Vagina (tissue), 2 donors: Measurements from ENCODE around the gene WSB2. TPM values are rescaled to one million over a fixed set of nuclear protein-coding genes. Genes with fewer than 3 reads are reported as not detected.

Experiments used
- DNase-seq, 2 donors: peaks; one replicate each; pipeline ENCODE4 v3.0.0-alpha.2; 2017; ENCODE audit errors: extremely low spot score in 2 of 2
- H3K27ac ChIP-seq: fragments of 200-600 bp; sonication (generic); one replicate; pipeline ENCODE4 v1.5.1; 2019
- H3K27me3 ChIP-seq: fragments of 200-600 bp; sonication (generic); one replicate; pipeline ENCODE4 v1.5.1; 2019
- H3K36me3 ChIP-seq, 2 donors: fragments of 200-600 bp; sonication (generic); one replicate each; pipeline ENCODE4 v1.5.1; 2017 to 2019
- H3K4me1 ChIP-seq: fragments of 200-600 bp; sonication (generic); one replicate; pipeline ENCODE4 v1.5.1; 2019
- H3K4me3 ChIP-seq, 2 donors: fragments of 200-600 bp; sonication (generic); 1 replicate in 1 of 2; 2 replicates in 1 of 2; pipeline ENCODE4 v1.5.1; 2016 to 2019
- H3K9me3 ChIP-seq: fragments of 200-600 bp; sonication (generic); one replicate; pipeline ENCODE4 v1.5.1; 2019
- CTCF ChIP-seq, 3 experiments: fragments of 450-650 bp in 2 of 3; fragments of 200-600 bp in 1 of 3; sonication (generic) in 1 of 3; IDR thresholded peaks; one replicate each; pipeline ENCODE4 v1.5.1; 2017 to 2019; ENCODE audit warnings: antibody characterized with exemption in 3 of 3, mild to moderate bottlenecking in 2 of 3, moderate library complexity in 2 of 3
- POLR2A ChIP-seq, 2 donors: fragments of 450-650 bp; IDR thresholded peaks; one replicate each; pipeline ENCODE4 v1.6.1; 2017; ENCODE audit warnings: antibody characterized with exemption in 2 of 2, mild to moderate bottlenecking in 2 of 2, moderate library complexity in 2 of 2
- POLR2AphosphoS5 ChIP-seq, 2 donors: sonication (generic); formaldehyde crosslinking; IDR thresholded peaks; one replicate each; pipeline ENCODE4 v1.9.0; 2017; ENCODE audit warnings: antibody characterized with exemption in 2 of 2, mild to moderate bottlenecking in 2 of 2, low read depth in 1 of 2; ENCODE audit not compliant: insufficient read depth in 1 of 2
- intact Hi-C: fragments of 100-400 bp; cut with DNase I; formaldehyde crosslinking; loops from one replicate; pipeline ENCODE4 v1.15.1; 2023
- total RNA-seq: library from RNA; depleted of rRNA; stranded (reverse); fragments of >200 nt; gene quantifications from one replicate; pipeline ENCODE4 v1.2.3, GENCODE V29; 2016

Gene WSB2
- total RNA-seq, 1 donor from 2014 or later = 44.0 TPM

DNA sequence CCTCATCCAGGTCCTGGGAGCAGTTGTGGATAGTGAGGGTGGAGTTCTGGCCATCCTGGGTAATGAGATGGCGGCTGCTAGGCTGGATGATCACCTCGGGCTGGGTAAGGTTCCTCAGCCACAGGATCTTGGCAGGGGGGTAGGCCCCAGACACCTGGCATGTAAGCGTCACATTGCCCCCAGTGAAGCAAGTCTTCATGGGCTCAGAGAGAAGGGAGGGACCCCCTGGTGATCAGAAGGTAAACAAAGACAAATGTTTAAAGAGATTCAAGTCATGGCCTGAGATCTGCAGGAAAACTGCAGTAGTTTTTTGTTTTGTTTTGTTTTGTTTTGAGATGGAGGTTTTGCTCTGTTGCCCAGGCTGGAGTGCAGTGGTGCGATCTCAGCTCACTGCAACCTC lies 12.8 kb upstream of the WSB2 start:
- TF ChIP-seq POLR2AphosphoS5 (IDR thresholded peaks at IDR 0.05; ENCODE audit: insufficient read depth in 1 of 2, low read depth in 1 of 2) = no peak
- TF ChIP-seq POLR2A (IDR thresholded peaks at IDR 0.05) = no peak
- no peak for TF ChIP-seq CTCF (IDR thresholded peaks at IDR 0.05)

DNA sequence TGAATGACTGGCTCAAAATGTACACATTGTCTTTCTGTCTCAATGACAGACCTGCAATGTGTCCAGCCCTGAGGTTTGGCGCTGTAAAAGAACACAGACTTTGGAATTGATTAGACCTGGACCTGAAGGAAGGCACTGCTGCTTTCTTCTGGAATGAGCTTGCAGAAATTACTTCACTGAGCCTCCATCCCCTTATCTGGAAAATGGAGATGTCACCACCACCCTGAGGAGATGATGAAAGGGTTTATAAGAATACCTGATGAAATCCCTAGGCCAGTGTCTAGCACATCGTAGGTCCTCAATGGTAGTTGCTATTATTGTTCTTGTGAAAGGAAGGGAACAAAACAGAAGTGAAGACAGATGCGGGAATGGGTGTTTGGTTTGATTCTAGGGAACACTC lies 9.7 kb upstream of the WSB2 start:
- intact Hi-C loops = no loop called here
- no peak for TF ChIP-seq CTCF (IDR thresholded peaks at IDR 0.05)
- H3K27me3 ChIP-seq = no peaks in the 10 kb centered on the region

More for the DNA sequence above, 12.8 kb upstream of the WSB2 start:
- DNase-seq = no peak
- Histone ChIP-seq H3K27ac (no peak overlapping the region), H3K27me3 (no peaks in the 10 kb centered on the region), H3K4me3 (no peak overlapping the region), H3K36me3 (peaks cover 0 to 12% of the 10 kb centered on the region in 2 donors), H3K9me3 (no peaks in the 10 kb centered on the region), H3K4me1 (no peaks in the 10 kb centered on the region)
- intact Hi-C loops = no loop called here

GRCh38 chr12:118068445-118068844 lies 7.5 kb upstream of the WSB2 start:
- intact Hi-C loops = no loop called here
- no peak for TF ChIP-seq CTCF (IDR thresholded peaks at IDR 0.05)
- TF ChIP-seq POLR2A (IDR thresholded peaks at IDR 0.05) = no peak
- no peak for TF ChIP-seq POLR2AphosphoS5 (IDR thresholded peaks at IDR 0.05; ENCODE audit: insufficient read depth in 1 of 2, low read depth in 1 of 2)
- DNase-seq = no peak
- peaks cover 3% of the 10 kb centered on the region for H3K4me1 ChIP-seq
- H3K36me3 ChIP-seq = no peaks in the 10 kb centered on the region
- no peaks in the 10 kb centered on the region for H3K27me3 ChIP-seq
- H3K9me3 ChIP-seq = no peaks in the 10 kb centered on the region
- H3K4me3 ChIP-seq = no peak overlapping the region
- no peak overlapping the region for H3K27ac ChIP-seq

More for the DNA sequence above, 9.7 kb upstream of the WSB2 start:
- Histone ChIP-seq H3K4me3 (no peak overlapping the region), H3K27ac (no peak overlapping the region), H3K36me3 (no peaks in the 10 kb centered on the region), H3K4me1 (no peaks in the 10 kb centered on the region), H3K9me3 (no peaks in the 10 kb centered on the region)
- DNase-seq = no peak

DNA sequence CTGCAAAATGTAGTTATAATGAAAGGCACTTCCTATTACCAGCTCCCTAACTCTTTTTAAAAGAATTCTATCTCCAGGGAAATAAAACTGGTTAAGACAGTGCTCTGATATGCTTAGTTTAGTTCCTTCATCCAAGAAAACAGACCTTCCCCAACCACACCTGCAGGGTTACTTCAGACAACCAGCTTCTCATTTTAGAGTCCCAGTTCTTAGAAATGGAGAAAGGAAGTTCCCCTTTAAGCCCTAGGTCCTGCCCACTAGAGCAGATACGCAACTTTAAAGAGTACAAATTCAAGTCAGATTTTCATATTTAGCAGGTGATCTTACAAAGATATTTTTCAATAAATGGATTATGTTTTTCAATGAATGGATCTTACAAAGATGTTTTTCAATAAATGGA lies 4.4 kb upstream of the WSB2 start:
- no peak for TF ChIP-seq CTCF (IDR thresholded peaks at IDR 0.05)
- H3K36me3 ChIP-seq = no peaks in the 10 kb centered on the region
- no peak overlapping the region for H3K4me3 ChIP-seq
- no peaks in the 10 kb centered on the region for H3K9me3 ChIP-seq
- no peak for DNase-seq
- H3K4me1 ChIP-seq = peaks cover 14% of the 10 kb centered on the region
- intact Hi-C loops = no loop called here
- H3K27me3 ChIP-seq = no peaks in the 10 kb centered on the region
- no peak overlapping the region for H3K27ac ChIP-seq

DNA sequence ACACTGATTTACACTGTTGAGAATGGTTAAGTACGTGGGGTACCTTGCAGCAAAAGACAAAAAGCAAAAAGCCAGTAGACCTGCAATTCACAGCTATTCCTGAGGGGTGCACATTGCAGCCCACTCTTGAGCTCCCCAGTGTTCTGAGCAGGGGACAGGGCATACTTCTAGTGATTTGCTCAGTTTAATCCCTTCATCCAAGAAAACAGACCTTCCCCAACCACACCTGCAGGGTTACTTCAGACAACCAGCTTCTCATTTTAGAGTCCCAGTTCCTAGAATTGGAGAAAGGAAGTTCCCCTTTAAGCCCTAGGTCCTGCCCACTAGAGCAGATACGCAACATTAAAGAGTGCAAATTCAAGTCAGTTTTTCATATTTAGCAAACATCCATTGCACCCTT lies 3.6 kb upstream of the WSB2 start:
- no peak overlapping the region for H3K4me3 ChIP-seq
- intact Hi-C loops = loop anchor here (5.0 kb wide), 2 partner anchors 47 to 308 kb away; partner anchors contain the start of genes RFC5 and TAOK3

More for the DNA sequence above, 3.6 kb upstream of the WSB2 start:
- Histone ChIP-seq H3K27ac (no peak overlapping the region), H3K27me3 (no peaks in the 10 kb centered on the region), H3K36me3 (no peaks in the 10 kb centered on the region), H3K4me1 (peaks cover 22% of the 10 kb centered on the region), H3K9me3 (no peaks in the 10 kb centered on the region)
- no peak for DNase-seq
- TF ChIP-seq CTCF (IDR thresholded peaks at IDR 0.05) (no peak), POLR2AphosphoS5 (IDR thresholded peaks at IDR 0.05; ENCODE audit: insufficient read depth in 1 of 2, low read depth in 1 of 2) (no peak), POLR2A (IDR thresholded peaks at IDR 0.05) (no peak)
